HEK293T (cell line): ENCODE measurements around the gene MKNK1.

Source experiments
- ELF4 ChIP-seq: fragments of 450-650 bp; IDR thresholded peaks from 2 replicates; pipeline ENCODE4 v1.6.1; 2017; ENCODE audit warnings: antibody characterized with exemption
- FOXM1 ChIP-seq: fragments of 450-650 bp; IDR thresholded peaks from 2 replicates; pipeline ENCODE4 v1.6.1; 2017; ENCODE audit warnings: mild to moderate bottlenecking, borderline replicate concordance
- SP1 ChIP-seq: fragments of 450-650 bp; IDR thresholded peaks from 2 replicates; pipeline ENCODE4 v1.6.1; 2017

- TF ChIP-seq ELF4: no peak
- no peak for TF ChIP-seq SP1
- no peak for TF ChIP-seq FOXM1
Measured at GRCh38 chr1:46611691-46612221, 7.7 kb upstream of the MKNK1 start.
